ENCODE data around the gene FLNC. TPM values are rescaled to one million over a fixed set of nuclear protein-coding genes. Genes with fewer than 3 reads are reported as not detected.

Gene FLNC
- total and polyA plus RNA-seq, 9 of the 15 experiments (the other 6 are each of a cell fraction or from before 2014, with no cell fraction given) = 0.90 to 155 (median 28.8) TPM

DNA sequence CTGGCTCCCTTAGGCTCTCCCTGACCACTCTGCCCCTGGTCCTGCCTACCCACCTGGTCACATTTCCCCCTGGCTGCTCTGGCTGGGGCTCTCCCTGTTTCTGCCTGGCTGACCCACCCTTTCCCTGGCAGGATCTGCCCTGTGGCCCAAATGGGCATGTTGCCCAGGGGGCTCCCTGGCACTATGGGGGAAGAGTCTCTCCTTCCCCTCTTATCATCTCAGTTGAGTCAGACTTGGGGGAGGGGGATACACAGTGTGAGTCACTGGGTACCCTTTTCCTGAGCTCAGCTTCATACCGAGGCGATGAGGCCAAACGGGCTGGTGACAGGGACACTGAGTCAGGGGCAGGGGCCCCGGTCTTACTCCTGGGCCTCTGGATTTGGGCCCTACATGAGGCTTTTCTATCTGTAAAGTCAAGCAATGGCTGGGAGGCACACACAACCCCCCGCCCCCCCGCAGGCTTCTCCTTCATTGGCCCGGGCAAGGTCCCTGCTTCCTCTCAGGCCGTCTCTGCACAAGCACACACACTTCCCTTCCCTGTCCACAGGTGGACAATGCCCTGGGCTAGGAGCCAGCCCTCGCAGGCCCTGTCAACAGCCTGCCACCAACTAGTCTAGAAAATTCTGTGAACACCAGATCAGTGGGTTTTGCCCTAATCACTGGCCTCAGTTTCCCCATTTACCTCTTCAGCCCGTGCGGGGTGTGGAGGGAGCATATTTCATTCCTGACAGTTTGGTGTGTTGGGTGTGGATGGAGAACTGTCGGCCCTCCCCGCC is 627 bp upstream of the FLNC start (continued):
- no peak for TF ChIP-seq MYC (IDR thresholded peaks at IDR 0.05; ENCODE audit: low read depth, low read length)
- no peak for TF ChIP-seq MYC (CRISPR knock-in tag; IDR thresholded peaks at IDR 0.05; ENCODE audit: borderline replicate concordance, low read depth)
- no peak for TF ChIP-seq MAFK (IDR thresholded peaks at IDR 0.05; ENCODE audit: low read length)
- TF ChIP-seq FOXJ2 (tag; IDR thresholded peaks at IDR 0.05) = no peak
- TF ChIP-seq FIP1L1 (IDR thresholded peaks at IDR 0.05; ENCODE audit: low read depth, low read length, poor library complexity, severe bottlenecking) = no peak
- no peak for TF ChIP-seq CBX2 (IDR thresholded peaks at IDR 0.05; ENCODE audit: insufficient read depth, low read length, poor library complexity, severe bottlenecking)
- TF ChIP-seq HDAC3 (IDR thresholded peaks at IDR 0.05; ENCODE audit: borderline replicate concordance, partially characterized antibody) = no peak
- TF ChIP-seq ATF7 (IDR thresholded peaks at IDR 0.05) = peak; percentile 17; the same call in 1 of the 2 replicates
- TF ChIP-seq L3MBTL2 (IDR thresholded peaks at IDR 0.05) = no peak
- TF ChIP-seq, protein P1, sequence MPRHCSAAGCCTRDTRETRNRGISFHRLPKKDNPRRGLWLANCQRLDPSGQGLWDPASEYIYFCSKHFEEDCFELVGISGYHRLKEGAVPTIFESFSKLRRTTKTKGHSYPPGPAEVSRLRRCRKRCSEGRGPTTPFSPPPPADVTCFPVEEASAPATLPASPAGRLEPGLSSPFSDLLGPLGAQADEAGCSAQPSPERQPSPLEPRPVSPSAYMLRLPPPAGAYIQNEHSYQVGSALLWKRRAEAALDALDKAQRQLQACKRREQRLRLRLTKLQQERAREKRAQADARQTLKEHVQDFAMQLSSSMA (CRISPR knock-in tag; IDR thresholded peaks at IDR 0.05) = 0 out of 2 replicates have a peak, but pooled peaks have one; percentile 55
- TF ChIP-seq AFF4 (CRISPR knock-in tag; IDR thresholded peaks at IDR 0.05) = no peak
- TF ChIP-seq TBP (optimal IDR thresholded peaks at IDR 0.05; ENCODE audit: low read depth, low read length) = no peak
- no peak for TF ChIP-seq DNMT1 (IDR thresholded peaks at IDR 0.05)
- 0 out of 2 replicates have a peak, but pooled peaks have one; percentile 23 for TF ChIP-seq CREB1 (IDR thresholded peaks at IDR 0.05)
- no peak for TF ChIP-seq CREB1 (CRISPR knock-in tag; IDR thresholded peaks at IDR 0.05)
- TF ChIP-seq DACH1 (IDR thresholded peaks at IDR 0.05; ENCODE audit: partially characterized antibody) = no peak
- TF ChIP-seq HMG20A (CRISPR knock-in tag; conservative IDR thresholded peaks at IDR 0.05) = no peak
